Keratinocyte (primary cell): ENCODE measurements around the gene MSI2.

Source experiments
- EZH2 ChIP-seq: IDR thresholded peaks from one replicate; pipeline ENCODE4 v1.6.1; 2012; ENCODE audit warnings: inconsistent platforms, mild to moderate bottlenecking, low read length, moderate library complexity
- TF ChIP-seq, protein P1 (sequence below), 3 experiments: IDR thresholded peaks in 1 of 3; conservative IDR thresholded peaks in 1 of 3; optimal IDR thresholded peaks in 1 of 3; 2 replicates in 2 of 3; 3 replicates in 1 of 3; pipeline versions ENCODE3 to v1.5.1; 2011; ENCODE audit warnings: low read length in 3 of 3, mild to moderate bottlenecking in 3 of 3, moderate library complexity in 2 of 3, control low read depth in 1 of 3, inconsistent platforms in 1 of 3; ENCODE audit not compliant: insufficient read depth in 2 of 3; ENCODE audit errors: extremely low read depth in 1 of 3

DNA sequence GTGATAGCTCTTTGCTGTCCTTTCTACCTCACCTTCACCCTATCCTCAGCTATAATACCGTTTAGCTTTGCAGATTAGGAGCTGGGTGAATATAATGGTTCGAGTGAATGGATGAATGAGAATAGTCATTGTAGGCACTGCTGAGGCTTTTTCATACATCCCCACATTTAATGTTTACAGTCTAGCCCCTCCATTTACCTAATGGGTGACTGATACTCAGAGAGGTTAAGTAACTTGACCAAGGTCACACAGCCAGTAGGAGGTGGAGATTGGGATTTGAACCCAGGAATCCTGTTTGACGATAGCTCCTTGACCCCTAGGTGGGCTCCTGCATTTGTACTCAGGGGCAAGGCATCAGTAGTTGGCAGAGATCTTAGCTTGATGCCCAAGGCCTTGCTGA lies 293.1 kb downstream of the MSI2 start:
- TF ChIP-seq, protein P1, sequence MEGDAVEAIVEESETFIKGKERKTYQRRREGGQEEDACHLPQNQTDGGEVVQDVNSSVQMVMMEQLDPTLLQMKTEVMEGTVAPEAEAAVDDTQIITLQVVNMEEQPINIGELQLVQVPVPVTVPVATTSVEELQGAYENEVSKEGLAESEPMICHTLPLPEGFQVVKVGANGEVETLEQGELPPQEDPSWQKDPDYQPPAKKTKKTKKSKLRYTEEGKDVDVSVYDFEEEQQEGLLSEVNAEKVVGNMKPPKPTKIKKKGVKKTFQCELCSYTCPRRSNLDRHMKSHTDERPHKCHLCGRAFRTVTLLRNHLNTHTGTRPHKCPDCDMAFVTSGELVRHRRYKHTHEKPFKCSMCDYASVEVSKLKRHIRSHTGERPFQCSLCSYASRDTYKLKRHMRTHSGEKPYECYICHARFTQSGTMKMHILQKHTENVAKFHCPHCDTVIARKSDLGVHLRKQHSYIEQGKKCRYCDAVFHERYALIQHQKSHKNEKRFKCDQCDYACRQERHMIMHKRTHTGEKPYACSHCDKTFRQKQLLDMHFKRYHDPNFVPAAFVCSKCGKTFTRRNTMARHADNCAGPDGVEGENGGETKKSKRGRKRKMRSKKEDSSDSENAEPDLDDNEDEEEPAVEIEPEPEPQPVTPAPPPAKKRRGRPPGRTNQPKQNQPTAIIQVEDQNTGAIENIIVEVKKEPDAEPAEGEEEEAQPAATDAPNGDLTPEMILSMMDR (optimal IDR thresholded peaks at IDR 0.05 in 1 of 3, IDR thresholded peaks at IDR 0.05 in 1 of 3, conservative IDR thresholded peaks at IDR 0.05 in 1 of 3; ENCODE audit: extremely low read depth in 1 of 3, insufficient read depth in 2 of 3, low read length in 3 of 3) = no peak
- no peak for TF ChIP-seq EZH2
